GM12892 (cell line): ENCODE results near the gene TJP1.

Experiments
- POLR2A ChIP-seq: IDR thresholded peaks from 2 replicates; pipeline ENCODE4 v1.6.1; 2011; ENCODE audit warnings: low read depth, low read length, control low read depth
- POLR2AphosphoS5 ChIP-seq: IDR thresholded peaks from 2 replicates; pipeline ENCODE4 v1.6.1; 2011; ENCODE audit warnings: low read depth, low read length, control low read depth

DNA sequence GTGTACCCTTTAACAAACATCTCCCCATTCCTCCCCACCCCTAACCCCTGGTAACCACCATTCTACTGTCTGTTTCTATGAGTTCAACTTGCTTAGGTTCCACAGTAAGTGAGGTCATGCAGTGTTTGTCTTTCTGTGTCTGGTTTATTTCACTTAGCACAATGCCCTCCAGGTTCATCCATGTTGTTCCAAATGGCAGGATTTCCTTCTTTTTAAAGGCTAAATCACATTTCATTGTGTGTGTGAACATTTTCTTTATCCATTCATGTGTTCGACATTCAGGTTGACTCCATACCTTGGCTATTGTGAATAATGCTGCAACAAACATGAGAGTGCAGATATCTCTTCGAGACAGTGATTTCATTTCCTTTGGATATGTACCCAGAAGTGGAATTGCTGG lies 62.7 kb downstream of the TJP1 start:
- TF ChIP-seq POLR2A, result no peak
- no peak for TF ChIP-seq POLR2AphosphoS5
